SK-N-SH (cell line): ENCODE measurements around the gene MAPK8IP3. TPM values are rescaled to one million over a fixed set of nuclear protein-coding genes. Genes with fewer than 3 reads are reported as not detected.

Experiments
- CTCF ChIA-PET: fragments of 300-600, 350-600 bp; formaldehyde crosslinking; extraction: SDS; loops from one replicate; lab custom pipeline; 2021; lab: Yijun Ruan, JAX
- POLR2A ChIA-PET: fragments of 350-600 bp; sonication (Branson Sonifier 250); formaldehyde crosslinking; extraction: SDS; loops from one replicate; lab custom pipeline; 2020; ENCODE audit warnings: antibody characterized with exemption, inconsistent platforms; lab: Yijun Ruan, JAX
- DNase-seq: peaks from one replicate; pipeline ENCODE4 v3.0.0; 2012
- H2AFZ ChIP-seq: fragments of 200-600 bp; sonication (generic); 2 replicates; pipeline ENCODE4 v1.8.1; 2016; ENCODE audit warnings: antibody characterized with exemption, mild to moderate bottlenecking, low read depth
- H3F3A ChIP-seq: fragments of 200-600 bp; sonication (generic); replicated peaks from 2 replicates; pipeline ENCODE3; 2016; ENCODE audit warnings: antibody characterized with exemption, mild to moderate bottlenecking; ENCODE audit not compliant: insufficient read depth
- H3K27ac ChIP-seq, 2 experiments: fragments of 200-500 bp in 1 of 2; fragments of 200-600 bp in 1 of 2; sonication (Bioruptor generic) in 1 of 2; sonication (generic), shearing (Covaris generic) in 1 of 2; 2 replicates each; pipeline versions ENCODE4 v1.5.1 to v1.6.1; 2014 to 2016; ENCODE audit warnings: low read depth in 2 of 2, inconsistent platforms in 1 of 2, low read length in 1 of 2, mild to moderate bottlenecking in 1 of 2, mixed read lengths in 1 of 2
- H3K27me3 ChIP-seq: fragments of 200-600 bp; sonication (generic), shearing (Covaris generic); 2 replicates; pipeline ENCODE4 v1.6.1; 2016; ENCODE audit warnings: mixed run types; ENCODE audit not compliant: insufficient read depth
- H3K36me3 ChIP-seq, 2 experiments: fragments of 200-500 bp in 1 of 2; fragments of 200-600 bp in 1 of 2; sonication (Bioruptor generic) in 1 of 2; sonication (generic) in 1 of 2; replicated peaks in 1 of 2; 2 replicates each; pipeline versions ENCODE3 to v1.5.1; 2014 to 2016; ENCODE audit warnings: low read length in 1 of 2, mild to moderate bottlenecking in 1 of 2; ENCODE audit not compliant: insufficient read depth in 2 of 2, control insufficient read depth in 1 of 2
- H3K4me1 ChIP-seq, 2 experiments: fragments of 200-500 bp in 1 of 2; fragments of 200-600 bp in 1 of 2; sonication (Bioruptor generic) in 1 of 2; sonication (generic), shearing (Covaris generic) in 1 of 2; 2 replicates each; pipeline versions ENCODE4 v1.5.1 to v1.6.1; 2014 to 2016; ENCODE audit warnings: low read depth in 1 of 2, low read length in 1 of 2, mixed run types in 1 of 2; ENCODE audit not compliant: insufficient read depth in 2 of 2, control insufficient read depth in 1 of 2
- H3K4me2 ChIP-seq: fragments of 200-600 bp; sonication (generic), shearing (Covaris generic); 2 replicates; pipeline ENCODE4 v1.6.1; 2017; ENCODE audit warnings: mixed run types
- H3K4me3 ChIP-seq, 2 experiments: fragments of 200-500 bp in 1 of 2; fragments of 200-600 bp in 1 of 2; sonication (Bioruptor generic) in 1 of 2; sonication (generic), shearing (Covaris generic) in 1 of 2; 2 replicates each; pipeline versions ENCODE4 v1.5.1 to v1.8.1; 2014 to 2016; ENCODE audit warnings: low read depth in 2 of 2, inconsistent platforms in 1 of 2, low read length in 1 of 2, mild to moderate bottlenecking in 1 of 2, mixed read lengths in 1 of 2, moderate library complexity in 1 of 2
- H3K79me2 ChIP-seq: fragments of 200-600 bp; sonication (generic); 2 replicates; pipeline ENCODE4 v1.8.1; 2017; ENCODE audit warnings: mild to moderate bottlenecking; ENCODE audit not compliant: insufficient read depth
- H3K9ac ChIP-seq: fragments of 200-600 bp; sonication (generic); 2 replicates; pipeline ENCODE4 v1.6.1; 2017; ENCODE audit warnings: mixed run types
- H3K9me2 ChIP-seq: fragments of 200-600 bp; sonication (generic); 2 replicates; pipeline ENCODE4 v1.6.1; 2017; ENCODE audit warnings: mixed run types
- H3K9me3 ChIP-seq: fragments of 200-600 bp; sonication (generic); 2 replicates; pipeline ENCODE4 v1.6.1; 2017; ENCODE audit warnings: mixed run types, mild to moderate bottlenecking, moderate library complexity
- H4K20me1 ChIP-seq: fragments of 200-600 bp; sonication (generic); 2 replicates; pipeline ENCODE4 v1.6.1; 2017; ENCODE audit warnings: mild to moderate bottlenecking, mixed run types; ENCODE audit not compliant: insufficient read depth
- JUND ChIP-seq: IDR thresholded peaks from 2 replicates; pipeline ENCODE4 v1.4.0; 2012
- POLR2AphosphoS5 ChIP-seq: IDR thresholded peaks from 2 replicates; pipeline ENCODE4 v1.6.1; 2012; ENCODE audit warnings: low read depth, low read length
- RXRA ChIP-seq: IDR thresholded peaks from 2 replicates; pipeline ENCODE4 v1.4.0; 2012; ENCODE audit warnings: low read depth, mild to moderate bottlenecking, borderline replicate concordance
- USF2 ChIP-seq: fragments of 150-350 bp; IDR thresholded peaks from 2 replicates; pipeline ENCODE4 v1.6.1; 2017; ENCODE audit warnings: antibody characterized with exemption, low read length, low read depth, borderline replicate concordance
- WGBS: methylation state at CpG from one replicate; pipeline ENCODE4 v1.1.6; 2017; ENCODE audit warnings: low lambda C conversion rate; 5-methylcytosine and 5-hydroxymethylcytosine counted together
- polyA plus RNA-seq, 3 experiments: library from polyadenylated mRNA; depleted of rRNA; stranded (reverse); fragments of >200 nt; gene quantifications; 2 replicates each; pipeline ENCODE4 v1.2.3, GENCODE V29; 2012
- TF ChIP-seq, protein P1 (sequence below): IDR thresholded peaks from 2 replicates; pipeline ENCODE4; 2012

Gene MAPK8IP3
- polyA plus RNA-seq, 1 of the 3 experiments (the other 2 are of a cell fraction), result 57.3 TPM

- ChIA-PET POLR2A (interaction anchor here (1.0 kb wide), 1 partner anchor 13 kb away, joined by 3 read pairs; no protein-coding TSS in a partner anchor), CTCF (no interaction called here)
- Histone ChIP-seq H3F3A (peaks cover 5% of the 10 kb centered on the region), H3K4me2 (no peak overlapping the region), H2AFZ (no peak overlapping the region), H3K79me2 (peaks cover 36% of the 10 kb centered on the region), H3K9me3 (no peaks in the 10 kb centered on the region), H3K27me3 (no peaks in the 10 kb centered on the region), H3K36me3 (peaks cover 3 to 37% of the 10 kb centered on the region in 2 experiments), H3K4me3 (no peak overlapping the region), H3K9ac (no peak overlapping the region), H3K27ac (no peak overlapping the region; a peak in 1 of 4 replicates), H3K4me1 (peaks cover 0 to 21% of the 10 kb centered on the region in 2 experiments; a peak in 2 of 4 replicates), H4K20me1 (peaks cover 13% of the 10 kb centered on the region; the same call in 1 of the 2 replicates), H3K9me2 (no peaks in the 10 kb centered on the region)
- WGBS, result 92% methylated on average over 11 of the region's 36 CpGs
- TF ChIP-seq RXRA, result no peak
- TF ChIP-seq, protein P1, sequence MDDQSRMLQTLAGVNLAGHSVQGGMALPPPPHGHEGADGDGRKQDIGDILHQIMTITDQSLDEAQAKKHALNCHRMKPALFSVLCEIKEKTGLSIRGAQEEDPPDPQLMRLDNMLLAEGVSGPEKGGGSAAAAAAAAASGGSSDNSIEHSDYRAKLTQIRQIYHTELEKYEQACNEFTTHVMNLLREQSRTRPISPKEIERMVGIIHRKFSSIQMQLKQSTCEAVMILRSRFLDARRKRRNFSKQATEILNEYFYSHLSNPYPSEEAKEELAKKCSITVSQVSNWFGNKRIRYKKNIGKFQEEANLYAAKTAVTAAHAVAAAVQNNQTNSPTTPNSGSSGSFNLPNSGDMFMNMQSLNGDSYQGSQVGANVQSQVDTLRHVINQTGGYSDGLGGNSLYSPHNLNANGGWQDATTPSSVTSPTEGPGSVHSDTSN, result peak; percentile 2; the same call in 1 of the 2 replicates
- TF ChIP-seq JUND, result 0 out of 2 replicates have a peak, but pooled peaks have one; percentile 3
- DNase-seq, result no peak
These were observed 71.6 kb downstream of the MAPK8IP3 start for GRCh38 chr16:1777375-1778199.

DNA sequence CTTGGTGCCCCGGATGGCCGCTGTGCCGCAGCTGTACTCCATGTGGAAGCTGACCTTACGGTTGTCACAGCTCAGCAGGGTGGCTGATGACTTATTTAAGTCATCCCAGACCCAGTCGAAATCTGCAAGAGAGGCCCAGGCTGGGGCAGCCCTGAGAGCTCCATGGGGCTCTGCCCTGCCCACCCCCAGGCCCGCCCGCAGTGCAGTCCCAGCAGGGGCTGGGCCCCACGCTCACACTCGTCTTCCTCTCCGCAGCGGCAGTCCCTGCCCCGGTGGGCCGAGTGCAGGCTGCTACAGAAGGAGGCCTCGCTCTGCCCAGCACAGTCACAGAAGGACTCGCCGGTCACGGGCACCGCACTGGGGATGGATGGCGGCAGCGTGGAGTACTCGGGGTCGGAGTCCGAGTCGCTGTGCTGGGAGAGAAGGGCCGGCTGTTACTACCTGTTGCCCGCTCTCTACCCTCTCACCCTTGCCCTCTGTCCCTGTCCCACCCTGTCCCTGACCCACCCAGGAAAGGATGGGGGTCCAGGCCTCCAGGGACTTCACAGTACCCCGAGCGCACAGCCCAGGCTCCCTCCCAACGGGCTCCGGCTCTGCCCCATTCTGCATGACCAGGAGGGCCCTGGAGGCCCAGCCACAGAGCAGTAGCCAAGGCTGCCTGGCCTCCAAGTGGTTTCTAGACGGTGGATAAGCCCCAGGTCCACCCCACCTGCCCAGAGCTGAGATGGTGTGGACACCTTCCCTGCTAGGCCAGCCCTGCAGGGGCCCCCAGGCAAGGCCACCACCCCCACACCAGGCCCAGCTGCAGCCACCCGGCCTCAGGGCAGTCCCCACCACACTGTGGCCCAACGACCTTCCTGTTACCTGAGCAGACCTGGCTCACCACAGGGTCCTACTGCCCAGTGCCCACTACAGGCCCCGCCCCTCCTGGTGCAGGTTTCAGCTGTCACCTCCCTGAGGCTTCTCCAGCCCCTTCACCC is 72.5 kb downstream of the MAPK8IP3 start:
- Histone ChIP-seq H3K9me2 (no peaks in the 10 kb centered on the region), H3K4me3 (no peak overlapping the region), H3K4me1 (peaks cover 0 to 21% of the 10 kb centered on the region in 2 experiments; a peak in 2 of 4 replicates), H3K9me3 (no peaks in the 10 kb centered on the region), H3F3A (peaks cover 8% of the 10 kb centered on the region), H3K36me3 (peaks cover 3 to 37% of the 10 kb centered on the region in 2 experiments), H3K4me2 (no peak overlapping the region), H3K27ac (no peak overlapping the region), H3K9ac (no peak overlapping the region), H3K79me2 (peaks cover 42% of the 10 kb centered on the region), H4K20me1 (peaks cover 13% of the 10 kb centered on the region; the same call in 1 of the 2 replicates), H2AFZ (no peak overlapping the region), H3K27me3 (no peaks in the 10 kb centered on the region)
- POLR2A ChIA-PET, result no interaction called here
- WGBS, result 93% methylated on average over 22 of the region's 34 CpGs
- DNase-seq, result no peak
- CTCF ChIA-PET, result interaction anchor here (0.6 kb wide), 1 partner anchor 375 kb away, joined by 4 read pairs; no protein-coding TSS in a partner anchor
- TF ChIP-seq USF2 (no peak), POLR2AphosphoS5 (peak; percentile 24)
